ENCODE data around the gene POLD2. TPM values are rescaled to one million over a fixed set of nuclear protein-coding genes. Genes with fewer than 3 reads are reported as not detected.

Gene POLD2
- total RNA-seq, 3 donors from 2014 or later (not counting 1 experiment from before 2014, with no cell fraction given) = 30.1 to 38.3 (median 38.1) TPM

- 75% methylated on average over 8 of the region's 8 CpGs for WGBS (ENCODE audit: insufficient coverage)
- intact Hi-C loops (cut with micrococcal nuclease) = no loop called here
- H3K27me3 Mint-ChIP-seq (ENCODE audit: low read depth in 2 of 2) = peaks cover 0 to 14% of the 10 kb centered on the region in 2 donors
- H3K4me1 Mint-ChIP-seq = peaks cover 7 to 12% of the 10 kb centered on the region in 2 donors
- H3K27ac ChIP-seq (ENCODE audit: low read length) = no peak overlapping the region
- H3K9me3 ChIP-seq (ENCODE audit: control insufficient read depth, insufficient read depth, low read length) = no peaks in the 10 kb centered on the region
- no peaks in the 10 kb centered on the region for H3K36me3 ChIP-seq (ENCODE audit: control insufficient read depth, insufficient read depth, low read length)
- peaks cover 4% of the 10 kb centered on the region for H3K27me3 ChIP-seq (ENCODE audit: control insufficient read depth, insufficient read depth, low read length)
- H3K4me3 ChIP-seq (ENCODE audit: low read length) = no peak overlapping the region
- H3K4me3 Mint-ChIP-seq = peak overlapping the region; percentile 49
- peak overlapping the region in 1 of 2 donors; percentile 11 for H3K27ac Mint-ChIP-seq
- H3K4me1 ChIP-seq (ENCODE audit: control insufficient read depth, insufficient read depth, low read length) = peaks cover 20% of the 10 kb centered on the region
- TF ChIP-seq CTCF (IDR thresholded peaks at IDR 0.05) = no peak
- no peaks in the 10 kb centered on the region for H3K36me3 Mint-ChIP-seq
- H3K9me3 Mint-ChIP-seq = no peaks in the 10 kb centered on the region
- ATAC-seq = no peak
- DNase-seq = no peak
Observed at GRCh38 chr7:44103566-44103922, 19.8 kb downstream of the POLD2 start.

- Mint-ChIP-seq H3K27ac (peak overlapping the region in 1 of 2 donors; percentile 11), H3K36me3 (no peaks in the 10 kb centered on the region), H3K4me3 (peak overlapping the region; percentile 49), H3K9me3 (no peaks in the 10 kb centered on the region), H3K27me3 (ENCODE audit: low read depth in 2 of 2) (peaks cover 0 to 14% of the 10 kb centered on the region in 2 donors), H3K4me1 (peaks cover 7 to 12% of the 10 kb centered on the region in 2 donors)
- no peaks in the 10 kb centered on the region for H3K36me3 ChIP-seq (ENCODE audit: control insufficient read depth, insufficient read depth, low read length)
- H3K9me3 ChIP-seq (ENCODE audit: control insufficient read depth, insufficient read depth, low read length) = no peaks in the 10 kb centered on the region
- H3K27ac ChIP-seq (ENCODE audit: low read length) = no peak overlapping the region
- H3K4me1 ChIP-seq (ENCODE audit: control insufficient read depth, insufficient read depth, low read length) = peaks cover 20% of the 10 kb centered on the region
- peaks cover 4% of the 10 kb centered on the region for H3K27me3 ChIP-seq (ENCODE audit: control insufficient read depth, insufficient read depth, low read length)
- no peak for TF ChIP-seq CTCF (IDR thresholded peaks at IDR 0.05)
- WGBS (ENCODE audit: insufficient coverage) = 75% methylated on average over 8 of the region's 8 CpGs
- ATAC-seq = no peak
- no peak overlapping the region for H3K4me3 ChIP-seq (ENCODE audit: low read length)
- no peak for DNase-seq
- intact Hi-C loops (cut with micrococcal nuclease) = no loop called here
Observed at GRCh38 chr7:44102846-44103565, 20.3 kb downstream of the POLD2 start.

- Mint-ChIP-seq H3K27me3 (ENCODE audit: low read depth in 2 of 2) (peaks cover 0 to 14% of the 10 kb centered on the region in 2 donors), H3K9me3 (no peaks in the 10 kb centered on the region), H3K27ac (no peak overlapping the region), H3K36me3 (no peaks in the 10 kb centered on the region), H3K4me1 (peaks cover 7 to 12% of the 10 kb centered on the region in 2 donors), H3K4me3 (peak overlapping the region; percentile 55)
- no peak for ATAC-seq
- Histone ChIP-seq H3K4me3 (ENCODE audit: low read length) (no peak overlapping the region), H3K27ac (ENCODE audit: low read length) (no peak overlapping the region), H3K27me3 (ENCODE audit: control insufficient read depth, insufficient read depth, low read length) (peaks cover 4% of the 10 kb centered on the region), H3K4me1 (ENCODE audit: control insufficient read depth, insufficient read depth, low read length) (peaks cover 22% of the 10 kb centered on the region), H3K36me3 (ENCODE audit: control insufficient read depth, insufficient read depth, low read length) (no peaks in the 10 kb centered on the region), H3K9me3 (ENCODE audit: control insufficient read depth, insufficient read depth, low read length) (no peaks in the 10 kb centered on the region)
- DNase-seq = no peak
- intact Hi-C loops (cut with micrococcal nuclease) = no loop called here
- TF ChIP-seq CTCF (IDR thresholded peaks at IDR 0.05) = no peak
- WGBS (ENCODE audit: insufficient coverage) = 92% methylated on average over 14 of the region's 14 CpGs
Observed at GRCh38 chr7:44101966-44102845, 21.1 kb downstream of the POLD2 start.

All from natural killer cell (primary cell).